Astrocyte of the hippocampus (primary cell): ENCODE results near the gene LCN9.
"Not testable (repeated sequence)": the region's sequence is repeated elsewhere in the genome, so short reads cannot be mapped to it uniquely, and the experiment has no call there.

Experiments used
- DNase-seq: peaks from one replicate; pipeline ENCODE4 v3.0.0; 2011; ENCODE audit warnings: low read depth, low spot score

Gene LCN9, protein sequence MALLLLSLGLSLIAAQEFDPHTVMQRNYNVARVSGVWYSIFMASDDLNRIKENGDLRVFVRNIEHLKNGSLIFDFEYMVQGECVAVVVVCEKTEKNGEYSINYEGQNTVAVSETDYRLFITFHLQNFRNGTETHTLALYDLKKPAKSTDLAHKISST

DNA sequence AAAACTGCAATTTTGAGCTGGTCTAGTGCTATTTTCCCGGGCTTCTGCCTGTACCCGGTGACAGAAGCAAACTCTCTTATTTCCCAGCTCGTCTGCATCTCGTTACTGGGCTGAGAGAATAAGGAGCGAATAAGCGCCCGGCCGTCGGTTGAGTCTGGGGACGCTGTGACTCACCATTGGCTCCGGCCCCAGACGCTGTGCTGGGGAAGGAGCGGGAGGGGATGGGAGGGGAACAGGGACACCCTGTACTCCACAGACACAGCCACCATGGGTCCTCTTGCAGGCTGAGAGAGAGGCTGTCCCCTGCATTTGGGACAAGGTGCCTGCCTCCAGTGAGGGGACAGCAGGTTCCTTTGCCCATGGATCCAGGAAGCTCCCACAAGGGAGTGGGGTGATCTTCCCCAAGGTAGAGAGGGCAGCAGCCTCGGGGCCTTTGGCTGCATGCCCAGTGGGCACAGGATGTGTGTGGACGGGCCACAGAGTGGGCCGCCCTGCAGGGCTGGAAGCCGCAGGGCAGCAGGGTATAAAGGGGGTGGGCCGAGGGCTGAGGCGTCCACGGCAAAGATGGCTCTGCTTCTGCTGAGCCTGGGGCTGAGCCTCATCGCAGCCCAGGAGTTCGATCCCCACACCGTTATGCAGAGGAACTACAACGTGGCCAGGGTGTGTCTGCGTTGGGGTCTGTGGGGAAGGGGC, at the start of gene LCN9:
Gene LCN9, plus strand, starts transcription at position 552 of the 693 bp plus-strand sequence. Its CDS starts 13 bp downstream, at position 565.
- DNase-seq = peak; percentile 77

DNA sequence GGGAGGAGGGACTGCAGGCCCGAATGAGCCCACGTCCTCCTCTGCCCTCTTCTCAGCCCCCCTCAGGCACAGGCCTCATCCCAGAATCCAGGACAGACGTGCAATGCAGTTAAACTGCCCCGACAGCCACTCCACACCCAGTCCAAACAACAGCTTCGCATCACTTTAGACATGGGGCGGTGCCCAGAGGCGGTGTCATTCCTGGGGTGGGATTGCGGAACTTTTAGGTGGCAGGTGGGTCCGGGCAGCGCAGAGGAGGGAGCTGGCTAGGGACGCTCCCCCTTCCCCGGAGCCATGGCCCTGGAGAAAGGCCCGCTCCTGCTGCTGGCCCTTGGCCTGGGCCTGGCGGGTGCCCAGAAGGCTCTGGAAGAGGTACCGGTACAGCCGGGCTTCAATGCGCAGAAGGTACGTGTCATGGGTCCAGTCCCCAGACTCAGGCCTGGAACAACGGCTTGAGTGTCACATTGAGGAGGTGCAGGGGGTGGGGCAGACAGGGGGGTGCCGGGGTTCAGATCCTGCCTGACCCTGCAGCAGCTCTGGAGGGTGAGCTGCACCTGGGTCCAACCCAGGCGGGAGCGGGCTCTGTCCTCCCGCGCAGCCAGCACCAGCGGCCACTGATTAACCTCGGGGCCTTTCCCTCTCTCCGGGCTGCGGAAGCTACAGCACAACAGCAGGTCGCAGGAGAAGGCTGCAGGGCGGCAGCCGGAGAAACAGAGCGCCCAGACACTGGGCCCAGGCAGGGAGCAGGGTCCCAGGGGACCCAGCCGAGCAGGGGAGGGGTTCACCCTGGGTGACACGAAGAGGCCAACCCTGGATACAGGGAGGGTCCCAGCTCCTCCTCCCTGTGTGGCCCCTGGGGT, 48.9 kb upstream of the LCN9 start:
- no peak for DNase-seq

DNA sequence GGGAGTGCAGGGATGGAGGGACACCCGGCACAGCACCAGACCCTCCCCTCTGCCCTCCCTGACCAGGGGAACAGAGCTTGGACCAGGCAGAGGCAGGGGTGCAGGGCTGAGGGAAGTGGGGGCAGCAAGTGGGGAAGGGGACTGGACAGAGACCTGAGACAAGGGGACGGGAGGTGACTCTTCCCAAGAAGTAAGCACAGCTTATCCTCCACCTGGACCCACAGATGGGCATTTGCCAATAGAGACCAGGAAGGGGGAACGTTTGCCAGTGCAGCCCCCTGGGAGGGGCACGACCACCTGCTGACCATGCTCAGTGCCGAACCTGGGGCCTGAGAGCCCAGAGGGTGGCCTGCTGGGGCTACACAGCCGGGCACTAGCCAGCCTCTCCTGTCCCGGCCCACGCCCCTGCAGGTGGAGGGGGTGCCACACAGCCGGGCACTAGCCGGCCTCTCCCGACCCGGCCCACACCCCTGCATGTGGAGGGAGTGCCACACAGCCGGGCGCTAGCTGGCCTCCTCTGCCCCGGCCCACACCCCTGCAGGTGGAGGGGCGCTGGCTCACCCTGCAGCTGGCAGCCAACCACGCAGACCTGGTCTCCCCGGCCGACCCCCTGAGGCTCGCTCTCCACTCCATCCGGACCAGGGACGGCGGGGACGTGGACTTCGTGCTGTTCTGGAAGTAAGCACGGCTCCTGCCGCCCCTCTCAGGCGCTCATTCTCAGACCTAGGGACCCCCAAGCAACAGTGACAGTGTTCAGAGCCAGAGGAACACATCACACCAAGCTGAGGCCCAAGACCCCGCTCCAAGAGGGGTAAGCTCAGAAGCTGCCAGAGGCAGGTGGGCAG, 48.1 kb upstream of the LCN9 start:
- no peak for DNase-seq

GRCh38 chr9:135615666-135616618, 47.2 kb upstream of the LCN9 start:
- DNase-seq = no peak

- DNase-seq = no peak
Measured at GRCh38 chr9:135616619-135617537, 46.2 kb upstream of the LCN9 start.

DNA sequence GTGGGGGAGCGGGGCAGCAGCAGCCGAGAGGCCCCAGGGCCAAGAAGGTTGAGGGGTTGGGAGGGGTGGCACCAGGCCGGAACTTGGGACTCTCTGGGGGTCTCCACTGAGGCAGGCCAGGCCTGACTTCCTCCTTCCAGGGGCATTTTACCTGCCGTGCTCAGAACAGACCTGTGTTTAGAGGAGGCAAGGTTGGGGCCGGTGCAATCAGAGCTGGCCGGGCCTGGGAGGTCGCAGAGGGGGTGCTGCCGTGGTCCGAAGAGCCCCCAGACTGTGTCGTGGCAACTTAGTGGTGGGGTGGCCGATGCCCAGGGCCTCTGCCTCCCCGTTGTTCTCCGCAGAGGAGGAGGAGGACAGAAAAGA, 45.6 kb upstream of the LCN9 start:
- DNase-seq = no peak

DNA sequence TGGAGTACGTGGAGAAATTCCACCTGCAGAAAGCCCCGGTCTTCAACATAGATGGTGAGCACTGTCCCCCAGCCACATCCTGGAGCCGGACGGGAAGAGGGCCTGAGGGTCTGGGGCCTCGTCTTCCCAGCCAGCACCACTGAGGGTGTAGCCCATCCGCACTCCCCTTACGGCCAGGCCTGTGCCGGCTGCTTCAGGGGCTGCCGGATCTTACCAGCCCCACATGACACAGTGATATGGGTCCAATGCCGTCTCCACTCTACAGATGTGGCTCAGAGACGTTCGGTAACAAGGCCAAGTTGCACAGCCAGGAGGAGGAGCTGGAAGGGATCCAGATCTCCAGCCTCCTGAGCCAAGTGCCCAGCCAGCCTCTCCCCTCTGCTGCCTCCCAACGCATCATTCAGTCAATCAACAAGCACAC, 45.1 kb upstream of the LCN9 start:
- DNase-seq = no peak

GRCh38 chr9:135618866-135619598, 44.1 kb upstream of the LCN9 start:
- DNase-seq = no peak

DNA sequence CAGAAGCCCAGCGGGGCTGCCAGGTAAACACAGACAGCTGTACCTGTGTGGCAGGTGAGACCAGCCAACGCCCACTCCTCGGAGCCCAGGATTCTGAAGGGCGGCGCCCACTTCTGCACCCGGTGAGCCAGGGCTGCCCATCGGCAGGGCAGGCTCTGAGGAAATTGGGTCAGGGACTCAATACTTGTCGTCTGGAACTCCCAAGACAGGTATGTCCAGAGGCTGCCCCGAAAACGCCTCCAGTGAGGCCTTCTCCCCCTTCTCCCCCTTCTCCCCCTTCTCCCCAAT, 43.6 kb upstream of the LCN9 start:
- no peak for DNase-seq

GRCh38 chr9:135620558-135620957, 42.6 kb upstream of the LCN9 start:
- DNase-seq = no peak

DNA sequence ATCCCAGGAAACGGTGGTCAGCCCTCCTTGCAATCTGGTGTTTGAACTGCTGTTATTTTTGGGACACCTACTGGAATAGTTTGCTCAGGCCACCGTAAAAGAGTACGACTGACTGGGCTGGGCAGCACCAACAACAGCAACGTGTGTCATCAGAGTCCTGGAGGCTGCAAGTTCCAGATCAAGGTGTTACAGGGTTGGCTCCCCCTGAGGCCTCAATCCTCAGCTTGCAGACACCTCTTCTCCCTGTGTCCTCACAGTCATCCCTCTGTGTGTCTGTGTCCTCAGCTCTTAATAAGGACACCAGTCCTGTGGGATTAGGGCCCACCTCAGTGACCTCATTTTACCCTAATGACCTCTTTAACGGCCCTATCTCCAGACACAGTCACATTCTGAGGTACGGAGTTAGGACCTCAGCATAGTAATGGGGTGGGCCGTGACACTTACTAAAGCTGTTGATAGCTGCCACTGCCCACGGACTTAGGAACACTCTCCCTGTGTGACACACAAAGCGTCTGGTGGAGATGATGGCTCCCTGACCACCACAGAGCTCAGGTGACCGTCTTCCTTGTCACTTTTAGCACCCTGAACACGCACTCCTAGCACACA, 40.6 kb upstream of the LCN9 start:
- DNase-seq = no peak

GRCh38 chr9:135624282-135624681, 38.8 kb upstream of the LCN9 start:
- DNase-seq = no peak

DNA sequence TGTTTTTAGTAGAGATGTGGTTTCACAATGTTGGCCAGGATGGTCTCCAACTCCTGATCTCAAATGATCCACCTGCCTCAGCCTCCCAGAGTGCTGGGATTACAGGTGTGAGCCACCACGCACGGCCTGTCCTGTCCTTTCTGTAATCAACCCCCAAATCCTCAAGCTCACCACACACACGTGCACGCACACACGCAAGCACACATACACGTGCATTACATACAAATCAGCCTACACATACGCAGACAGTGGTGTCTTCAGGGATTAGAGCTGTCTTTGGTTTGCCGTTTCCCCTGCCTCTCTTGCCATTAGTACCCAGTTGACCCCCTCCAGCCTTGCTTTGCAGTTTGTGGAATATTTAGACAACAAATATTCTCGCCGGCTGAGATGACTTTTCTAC, 30.3 kb upstream of the LCN9 start:
- no peak for DNase-seq

GRCh38 chr9:135636930-135637530, 26.1 kb upstream of the LCN9 start:
- not testable (repeated sequence) for DNase-seq

DNA sequence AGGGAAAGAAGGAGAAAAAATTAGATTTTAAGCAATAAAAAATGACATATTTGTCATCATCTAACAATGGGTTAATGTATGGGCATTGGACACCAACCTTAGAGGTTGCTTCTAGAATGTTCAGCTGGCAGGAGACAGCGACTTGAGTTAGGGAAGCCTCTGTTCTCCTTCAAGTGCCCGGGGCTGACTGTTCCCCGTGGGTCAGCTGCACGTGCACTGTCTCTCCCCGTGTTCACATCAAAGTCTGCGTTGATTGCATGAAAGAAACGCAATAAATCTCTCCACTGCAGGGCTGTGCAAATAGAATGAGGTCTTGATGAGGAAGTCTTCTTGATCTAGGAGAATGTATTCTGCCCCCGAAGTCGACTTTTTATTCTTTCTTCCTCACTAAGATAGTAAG, 23.9 kb upstream of the LCN9 start, which contains the start of gene GLT6D1:
Gene GLT6D1, minus strand, starts transcription at position 345 of the 400 bp plus-strand sequence. CDS start 353 bp downstream, outside the sequence.
- DNase-seq = no peak

- no peak for DNase-seq
Measured at GRCh38 chr9:135641047-135641446, 22.1 kb upstream of the LCN9 start.

DNA sequence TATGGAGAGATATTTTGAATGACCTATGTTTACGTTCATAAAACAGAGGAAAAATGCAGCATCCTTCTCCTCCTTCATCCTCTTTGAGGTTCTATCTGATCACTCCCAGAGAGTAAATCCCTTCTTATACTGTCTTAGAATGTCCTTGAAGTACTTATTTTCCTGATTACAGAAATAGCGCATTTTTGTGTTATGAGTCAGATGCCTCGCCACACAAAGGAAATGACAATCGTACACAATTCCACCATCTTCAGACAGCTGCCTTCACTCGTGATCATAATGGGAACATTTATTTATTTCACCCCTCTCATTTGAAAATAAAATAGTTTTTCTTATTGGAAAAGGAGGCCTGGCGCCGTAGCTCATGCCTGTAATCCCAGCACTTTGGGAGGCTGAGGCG, 21.4 kb upstream of the LCN9 start:
- peak; percentile 10 for DNase-seq

DNA sequence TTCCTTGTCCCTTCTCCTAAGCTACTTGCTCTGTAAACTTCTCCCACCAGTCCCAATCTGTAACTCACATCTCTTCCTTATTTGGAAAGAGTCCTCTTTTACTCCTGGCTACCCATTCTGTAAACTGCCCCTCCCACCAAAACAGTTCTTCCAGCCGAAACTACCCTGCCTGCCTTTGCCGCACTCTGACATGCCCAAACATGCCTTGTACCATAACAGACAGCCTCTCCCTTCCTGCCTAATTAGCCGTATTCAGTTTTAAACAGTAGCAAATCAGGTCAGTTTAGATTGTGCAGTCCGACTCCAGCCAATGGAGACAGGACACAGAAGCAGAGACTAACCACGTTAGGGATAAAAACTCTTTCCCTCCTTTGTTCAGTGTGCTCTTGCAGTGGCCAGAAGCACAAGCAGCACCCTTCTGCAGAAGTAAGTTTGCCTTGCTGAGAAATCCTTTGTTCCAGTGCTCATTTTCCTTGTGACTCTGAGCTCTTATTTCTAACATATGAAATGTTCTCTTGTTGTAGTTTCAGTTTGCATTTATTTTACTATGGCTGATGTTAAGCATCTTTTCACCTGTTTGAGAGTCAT, 18.4 kb upstream of the LCN9 start:
- no peak for DNase-seq
